B cell (primary cell): Measurements from ENCODE around the gene KCND3.

Experiments used
- CTCF ChIP-seq: fragments of 200-600 bp; IDR thresholded peaks from one replicate; pipeline ENCODE4 v1.8.0; 2022; ENCODE audit warnings: antibody characterized with exemption, mild to moderate bottlenecking
- EZH2 ChIP-seq: IDR thresholded peaks from 2 replicates; pipeline ENCODE4 v1.6.1; 2012; ENCODE audit warnings: borderline replicate concordance, low read depth, mild to moderate bottlenecking, moderate library complexity, low read length; ENCODE audit not compliant: insufficient read depth, poor library complexity, severe bottlenecking

DNA sequence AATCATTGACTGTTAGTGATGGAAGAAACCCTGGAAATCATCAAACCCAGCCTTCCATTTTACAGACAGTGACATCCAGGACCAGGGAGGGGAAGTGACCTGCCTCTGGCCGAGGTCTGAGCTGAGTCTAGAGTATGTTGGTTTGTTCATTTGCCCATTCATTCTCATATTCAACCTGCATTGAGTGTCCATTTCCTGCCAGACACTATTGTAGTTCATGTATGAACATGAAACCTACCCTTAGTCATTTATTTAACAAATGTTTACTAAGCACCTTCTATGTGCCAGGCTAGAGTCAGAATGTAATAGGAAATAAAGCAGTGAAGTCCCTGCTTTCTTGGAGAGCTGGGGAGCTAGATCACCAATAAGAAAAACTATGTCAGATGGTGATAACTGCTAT lies 51.3 kb downstream of the KCND3 start:
- no peak for TF ChIP-seq CTCF
- TF ChIP-seq EZH2: no peak
